Measurements from ENCODE around the gene CDH23.

Gene CDH23

DNA sequence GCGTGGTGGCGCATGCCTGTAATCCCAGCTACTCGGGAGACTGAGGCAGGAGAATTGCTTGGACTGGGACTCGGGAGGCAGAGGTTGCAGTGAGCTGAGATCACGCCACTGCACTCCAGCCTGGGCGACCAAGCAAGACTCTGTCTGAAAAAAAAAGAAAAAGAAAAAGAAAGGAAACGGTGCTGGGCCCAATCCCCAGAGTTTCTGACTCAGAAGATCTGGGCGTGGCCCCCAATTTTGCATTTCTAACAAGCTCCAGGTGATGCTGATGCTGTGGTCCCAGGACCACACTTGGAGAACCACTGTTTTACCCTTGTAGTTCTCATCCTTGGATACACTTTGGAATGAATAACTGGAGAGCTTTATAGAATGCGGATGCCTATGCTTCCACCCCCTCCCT lies 243.9 kb downstream of the CDH23 start:
- no peaks in the 10 kb centered on the region for H3K4me1 ChIP-seq (ENCODE audit: insufficient read depth, low read length)
- H3K9ac ChIP-seq (ENCODE audit: low read length), result no peak overlapping the region
- H3K4me3 ChIP-seq (ENCODE audit: low read depth in 1 of 2, low read length in 2 of 2), result no peak overlapping the region
- no peak overlapping the region for H3K27ac ChIP-seq (ENCODE audit: low read depth, low read length)
- no peaks in the 10 kb centered on the region for H3K9me3 ChIP-seq (ENCODE audit: low read length)
- H3K36me3 ChIP-seq (ENCODE audit: insufficient read depth, low read length), result no peaks in the 10 kb centered on the region
- H3K27me3 ChIP-seq (ENCODE audit: control insufficient read depth in 1 of 2, insufficient read depth in 2 of 2, low read length in 2 of 2), result no peaks in the 10 kb centered on the region

DNA sequence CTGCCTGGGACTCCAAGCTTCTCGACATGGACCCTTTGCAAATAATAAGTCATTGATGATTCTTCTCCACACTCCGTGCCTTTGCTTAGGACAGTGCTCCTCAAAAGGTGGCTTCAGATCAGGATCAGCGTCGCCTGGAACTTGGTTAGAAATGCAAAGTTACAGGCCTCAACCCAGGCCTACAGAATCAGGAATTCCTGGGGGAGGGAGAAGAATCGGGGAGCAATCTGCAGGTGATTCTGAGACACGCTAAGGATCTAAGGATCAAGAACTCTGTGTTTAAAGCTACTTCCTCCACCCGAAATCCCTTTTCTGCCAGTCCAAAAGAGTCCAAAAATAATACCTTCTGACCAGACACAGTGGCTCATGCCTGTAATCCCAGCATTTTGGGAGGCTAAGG lies 244.7 kb downstream of the CDH23 start:
- H3K4me1 ChIP-seq (ENCODE audit: insufficient read depth, low read length), result no peaks in the 10 kb centered on the region
- H3K27me3 ChIP-seq (ENCODE audit: control insufficient read depth in 1 of 2, insufficient read depth in 2 of 2, low read length in 2 of 2), result peaks cover 0 to 4% of the 10 kb centered on the region in 2 donors
- no peak overlapping the region for H3K9ac ChIP-seq (ENCODE audit: low read length)
- H3K27ac ChIP-seq (ENCODE audit: low read depth, low read length), result no peak overlapping the region
- no peak overlapping the region for H3K4me3 ChIP-seq (ENCODE audit: low read depth in 1 of 2, low read length in 2 of 2)
- no peaks in the 10 kb centered on the region for H3K36me3 ChIP-seq (ENCODE audit: insufficient read depth, low read length)
- H3K9me3 ChIP-seq (ENCODE audit: low read length), result no peaks in the 10 kb centered on the region

DNA sequence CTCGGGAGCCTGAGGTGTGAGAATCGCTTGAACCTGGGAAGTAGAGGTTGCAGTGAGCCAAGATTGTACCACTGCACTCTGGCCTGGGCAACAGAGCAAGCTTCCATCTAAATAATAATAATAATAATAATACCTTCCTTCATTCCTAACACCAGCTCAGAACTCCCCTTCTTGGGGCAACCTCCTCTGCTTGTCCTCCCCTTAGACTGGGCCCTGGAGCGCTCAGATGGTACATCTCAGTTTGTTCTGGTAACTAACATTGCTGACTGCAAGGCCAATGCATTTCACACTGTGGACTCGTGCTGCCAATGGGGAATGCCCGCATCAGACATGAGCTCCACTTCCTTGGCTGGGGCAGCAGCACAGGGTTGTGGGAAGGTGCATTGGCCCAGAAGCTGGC lies 245.3 kb downstream of the CDH23 start:
- Histone ChIP-seq H3K27ac (ENCODE audit: low read depth, low read length) (no peak overlapping the region), H3K9me3 (ENCODE audit: low read length) (no peaks in the 10 kb centered on the region), H3K36me3 (ENCODE audit: insufficient read depth, low read length) (no peaks in the 10 kb centered on the region), H3K9ac (ENCODE audit: low read length) (no peak overlapping the region), H3K4me1 (ENCODE audit: insufficient read depth, low read length) (no peaks in the 10 kb centered on the region), H3K4me3 (ENCODE audit: low read depth in 1 of 2, low read length in 2 of 2) (no peak overlapping the region), H3K27me3 (ENCODE audit: control insufficient read depth in 1 of 2, insufficient read depth in 2 of 2, low read length in 2 of 2) (peaks cover 0 to 4% of the 10 kb centered on the region in 2 donors)

DNA sequence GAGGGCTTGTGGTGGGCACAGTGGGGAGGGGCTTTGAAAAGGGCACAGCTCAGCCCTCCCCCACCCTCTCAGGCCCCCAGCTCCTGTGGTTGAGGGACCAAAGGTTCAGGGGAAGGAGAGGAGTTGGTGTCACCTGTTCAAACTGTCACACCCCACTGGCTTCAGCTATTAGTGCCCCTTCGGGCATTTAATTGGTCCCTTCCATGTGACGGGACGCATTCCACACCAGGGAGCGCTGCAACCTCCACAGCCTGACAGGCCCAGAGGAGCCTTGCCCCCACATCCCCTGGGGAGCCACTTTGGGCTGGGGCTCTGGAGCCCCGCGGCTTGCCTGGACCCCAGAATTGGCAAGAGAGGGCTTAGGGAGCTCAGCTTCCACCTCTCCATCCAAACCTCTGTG lies 247.2 kb downstream of the CDH23 start:
- peaks cover 0 to 4% of the 10 kb centered on the region in 2 donors for H3K27me3 ChIP-seq (ENCODE audit: control insufficient read depth in 1 of 2, insufficient read depth in 2 of 2, low read length in 2 of 2)
- no peaks in the 10 kb centered on the region for H3K9me3 ChIP-seq (ENCODE audit: low read length)
- no peaks in the 10 kb centered on the region for H3K4me1 ChIP-seq (ENCODE audit: insufficient read depth, low read length)
- H3K36me3 ChIP-seq (ENCODE audit: insufficient read depth, low read length), result no peaks in the 10 kb centered on the region
- no peak overlapping the region for H3K27ac ChIP-seq (ENCODE audit: low read depth, low read length)
- H3K9ac ChIP-seq (ENCODE audit: low read length), result no peak overlapping the region
- H3K4me3 ChIP-seq (ENCODE audit: low read depth in 1 of 2, low read length in 2 of 2), result no peak overlapping the region

DNA sequence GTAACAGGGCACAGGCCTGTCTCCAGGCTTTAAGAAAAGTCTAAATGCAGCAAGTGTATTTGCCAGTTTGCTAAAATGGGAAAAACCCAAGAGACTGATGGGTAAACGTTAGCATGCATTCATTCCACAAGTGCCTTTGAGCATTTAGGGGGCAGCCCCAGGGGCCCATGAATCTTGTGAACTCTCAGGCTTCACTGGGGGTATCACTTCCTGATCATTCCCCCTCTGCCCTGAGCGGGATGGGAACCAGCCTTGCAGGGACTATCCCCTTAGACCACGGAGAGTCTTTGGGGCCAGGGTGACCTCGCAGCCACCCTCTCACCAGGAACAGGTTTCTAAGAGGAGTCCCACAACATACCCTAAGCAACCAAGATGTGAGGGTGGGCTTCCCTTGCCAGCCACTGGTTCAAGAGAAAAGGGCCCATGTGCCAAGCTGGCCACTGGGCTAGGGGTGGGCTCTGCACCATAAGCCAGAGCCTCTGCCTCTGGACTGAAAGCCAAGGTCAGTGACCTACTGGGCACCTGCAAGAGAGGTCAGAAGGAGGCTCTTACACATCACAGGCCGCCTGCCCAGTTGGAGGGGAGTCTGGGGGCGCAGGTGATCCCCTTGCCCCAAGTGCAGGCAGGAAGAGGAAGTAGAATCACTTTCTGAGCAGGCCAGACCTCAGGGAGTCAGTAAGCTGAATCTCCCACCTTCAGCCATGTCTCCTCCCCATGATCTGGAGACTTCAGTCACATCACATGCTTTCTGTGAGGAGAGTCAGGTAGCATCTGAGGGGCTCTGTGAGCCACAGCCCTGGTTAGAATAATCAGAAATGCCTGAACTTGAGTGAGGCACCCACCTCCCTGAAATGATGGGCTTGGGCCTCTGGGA lies 247.8 kb downstream of the CDH23 start:
- Histone ChIP-seq H3K9ac (ENCODE audit: low read length) (no peak overlapping the region), H3K27me3 (ENCODE audit: control insufficient read depth in 1 of 2, insufficient read depth in 2 of 2, low read length in 2 of 2) (peaks cover 0 to 4% of the 10 kb centered on the region in 2 donors), H3K27ac (ENCODE audit: low read depth, low read length) (no peak overlapping the region), H3K4me1 (ENCODE audit: insufficient read depth, low read length) (no peaks in the 10 kb centered on the region), H3K4me3 (ENCODE audit: low read depth in 1 of 2, low read length in 2 of 2) (no peak overlapping the region), H3K9me3 (ENCODE audit: low read length) (no peaks in the 10 kb centered on the region), H3K36me3 (ENCODE audit: insufficient read depth, low read length) (no peaks in the 10 kb centered on the region)

DNA sequence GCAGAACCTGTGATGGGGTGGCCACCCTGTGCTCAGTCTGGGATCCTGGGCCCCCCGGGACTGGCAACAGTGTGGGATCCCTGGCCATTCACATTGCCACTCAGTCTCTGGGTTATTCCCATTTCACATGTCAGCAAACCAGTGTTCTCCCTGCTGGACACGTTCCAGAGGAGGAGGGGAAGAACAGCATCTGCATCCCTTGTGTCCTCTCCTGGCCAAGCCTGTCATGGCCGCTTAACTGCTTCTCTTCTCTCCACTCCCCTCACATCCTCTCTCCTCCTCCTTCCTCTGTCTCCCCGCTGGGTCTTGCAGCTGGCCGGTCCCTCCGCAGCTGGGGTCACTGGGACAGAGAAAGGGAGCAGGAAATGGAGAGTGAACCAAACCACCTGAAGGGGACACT lies 248.5 kb downstream of the CDH23 start:
- Histone ChIP-seq H3K9ac (ENCODE audit: low read length) (no peak overlapping the region), H3K27me3 (ENCODE audit: control insufficient read depth in 1 of 2, insufficient read depth in 2 of 2, low read length in 2 of 2) (peaks cover 0 to 4% of the 10 kb centered on the region in 2 donors), H3K9me3 (ENCODE audit: low read length) (no peaks in the 10 kb centered on the region), H3K4me1 (ENCODE audit: insufficient read depth, low read length) (no peaks in the 10 kb centered on the region), H3K36me3 (ENCODE audit: insufficient read depth, low read length) (no peaks in the 10 kb centered on the region), H3K27ac (ENCODE audit: low read depth, low read length) (no peak overlapping the region), H3K4me3 (ENCODE audit: low read depth in 1 of 2, low read length in 2 of 2) (no peak overlapping the region)

DNA sequence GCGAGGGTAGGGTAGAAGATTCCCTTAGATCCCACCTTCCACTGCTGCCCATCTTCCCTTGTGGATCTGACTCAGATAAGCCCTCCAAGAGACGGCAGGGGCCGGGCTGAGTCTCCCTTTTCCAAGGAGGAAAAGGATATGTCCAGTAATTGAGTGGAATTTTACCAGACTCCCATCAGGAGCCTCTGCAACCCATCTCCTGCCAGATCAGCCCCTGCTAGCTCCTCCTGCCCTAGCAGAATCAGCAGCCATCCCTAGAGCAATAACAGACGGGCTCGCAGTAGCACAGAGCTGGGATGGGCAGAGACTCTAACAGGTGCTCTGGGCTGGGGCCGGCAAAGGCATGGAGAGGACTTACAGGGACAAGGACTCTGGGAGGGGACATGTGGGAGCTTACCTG lies 249.3 kb downstream of the CDH23 start:
- Histone ChIP-seq H3K9ac (ENCODE audit: low read length) (no peak overlapping the region), H3K27ac (ENCODE audit: low read depth, low read length) (no peak overlapping the region), H3K4me1 (ENCODE audit: insufficient read depth, low read length) (no peaks in the 10 kb centered on the region), H3K27me3 (ENCODE audit: control insufficient read depth in 1 of 2, insufficient read depth in 2 of 2, low read length in 2 of 2) (peaks cover 0 to 4% of the 10 kb centered on the region in 2 donors), H3K9me3 (ENCODE audit: low read length) (no peaks in the 10 kb centered on the region), H3K36me3 (ENCODE audit: insufficient read depth, low read length) (no peaks in the 10 kb centered on the region), H3K4me3 (ENCODE audit: low read depth in 1 of 2, low read length in 2 of 2) (no peak overlapping the region)

DNA sequence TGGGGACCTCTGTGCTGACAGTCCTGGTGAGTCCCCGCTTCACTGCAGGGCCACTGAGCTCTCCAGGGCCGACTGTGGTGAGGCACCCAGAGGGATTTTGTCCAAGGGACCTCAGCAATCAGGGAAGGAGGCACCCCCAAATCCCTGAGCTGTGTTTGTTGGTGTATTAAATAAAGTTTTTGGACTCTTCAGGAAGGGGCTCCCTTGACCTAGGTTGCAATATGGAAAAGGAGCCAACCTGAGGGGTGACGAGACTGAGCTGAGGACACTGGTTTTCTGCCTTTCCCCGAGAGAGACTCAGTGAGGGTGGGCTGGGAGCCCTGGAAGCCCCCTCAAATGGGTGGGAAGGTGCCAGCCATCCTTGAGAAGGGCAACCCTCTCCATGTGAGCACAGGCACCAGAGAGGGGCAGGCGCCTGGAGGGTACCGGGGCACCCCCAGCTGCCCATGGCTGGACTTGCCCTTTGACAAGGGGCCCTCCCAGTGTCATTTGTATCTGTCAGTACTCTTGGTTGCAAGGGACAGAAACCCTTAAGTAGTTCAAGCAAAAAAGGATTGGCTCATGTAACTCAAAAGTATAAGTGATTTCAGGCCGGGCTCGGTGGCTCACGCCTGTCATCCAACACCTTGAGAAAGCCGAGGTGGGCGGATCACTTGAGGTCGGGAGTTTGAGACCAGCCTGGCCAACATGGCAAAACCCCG lies 250.0 kb downstream of the CDH23 start:
- Histone ChIP-seq H3K27ac (ENCODE audit: low read depth, low read length) (no peak overlapping the region), H3K36me3 (ENCODE audit: insufficient read depth, low read length) (no peaks in the 10 kb centered on the region), H3K9ac (ENCODE audit: low read length) (no peak overlapping the region), H3K4me1 (ENCODE audit: insufficient read depth, low read length) (no peaks in the 10 kb centered on the region), H3K27me3 (ENCODE audit: control insufficient read depth in 1 of 2, insufficient read depth in 2 of 2, low read length in 2 of 2) (peaks cover 0 to 4% of the 10 kb centered on the region in 2 donors), H3K9me3 (ENCODE audit: low read length) (no peaks in the 10 kb centered on the region), H3K4me3 (ENCODE audit: low read depth in 1 of 2, low read length in 2 of 2) (no peak overlapping the region)

DNA sequence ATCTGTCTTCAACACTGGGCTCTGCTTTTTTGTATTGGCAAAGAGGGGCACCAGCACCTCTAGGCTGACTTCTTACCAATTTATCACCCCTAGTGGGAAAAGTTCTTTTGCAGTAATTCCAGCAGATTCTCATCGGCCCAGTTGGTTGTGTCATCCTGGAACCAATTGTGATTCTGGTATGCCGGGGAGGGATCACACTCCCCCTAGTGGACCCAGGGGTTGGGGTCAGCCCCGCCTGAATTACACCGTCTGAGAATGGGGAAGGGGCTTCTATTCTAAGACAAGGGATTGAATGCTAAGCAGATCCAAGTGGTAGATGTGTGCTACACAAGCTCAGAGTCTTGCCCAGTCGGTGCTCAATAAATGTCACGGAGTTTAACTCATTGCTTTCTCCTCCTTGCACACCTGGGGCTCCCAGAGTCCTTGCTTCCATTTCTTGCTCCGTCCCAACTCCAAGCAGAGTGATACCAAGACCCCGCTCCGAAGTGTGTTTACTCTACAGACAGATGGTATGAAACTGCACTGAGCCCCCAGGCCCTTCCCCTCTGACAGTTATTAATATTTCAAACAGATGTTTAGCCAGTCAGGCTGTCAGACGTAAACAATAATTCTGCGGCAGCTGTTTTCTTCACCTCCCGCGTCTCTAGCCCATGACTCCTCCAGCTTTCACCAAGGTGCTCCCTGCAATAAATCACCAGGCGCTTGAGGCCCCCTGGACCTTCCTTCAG lies 251.0 kb downstream of the CDH23 start:
- Histone ChIP-seq H3K27me3 (ENCODE audit: control insufficient read depth in 1 of 2, insufficient read depth in 2 of 2, low read length in 2 of 2) (peaks cover 0 to 4% of the 10 kb centered on the region in 2 donors), H3K36me3 (ENCODE audit: insufficient read depth, low read length) (no peaks in the 10 kb centered on the region), H3K9ac (ENCODE audit: low read length) (no peak overlapping the region), H3K4me3 (ENCODE audit: low read depth in 1 of 2, low read length in 2 of 2) (no peak overlapping the region), H3K9me3 (ENCODE audit: low read length) (no peaks in the 10 kb centered on the region), H3K27ac (ENCODE audit: low read depth, low read length) (no peak overlapping the region), H3K4me1 (ENCODE audit: insufficient read depth, low read length) (no peaks in the 10 kb centered on the region)

DNA sequence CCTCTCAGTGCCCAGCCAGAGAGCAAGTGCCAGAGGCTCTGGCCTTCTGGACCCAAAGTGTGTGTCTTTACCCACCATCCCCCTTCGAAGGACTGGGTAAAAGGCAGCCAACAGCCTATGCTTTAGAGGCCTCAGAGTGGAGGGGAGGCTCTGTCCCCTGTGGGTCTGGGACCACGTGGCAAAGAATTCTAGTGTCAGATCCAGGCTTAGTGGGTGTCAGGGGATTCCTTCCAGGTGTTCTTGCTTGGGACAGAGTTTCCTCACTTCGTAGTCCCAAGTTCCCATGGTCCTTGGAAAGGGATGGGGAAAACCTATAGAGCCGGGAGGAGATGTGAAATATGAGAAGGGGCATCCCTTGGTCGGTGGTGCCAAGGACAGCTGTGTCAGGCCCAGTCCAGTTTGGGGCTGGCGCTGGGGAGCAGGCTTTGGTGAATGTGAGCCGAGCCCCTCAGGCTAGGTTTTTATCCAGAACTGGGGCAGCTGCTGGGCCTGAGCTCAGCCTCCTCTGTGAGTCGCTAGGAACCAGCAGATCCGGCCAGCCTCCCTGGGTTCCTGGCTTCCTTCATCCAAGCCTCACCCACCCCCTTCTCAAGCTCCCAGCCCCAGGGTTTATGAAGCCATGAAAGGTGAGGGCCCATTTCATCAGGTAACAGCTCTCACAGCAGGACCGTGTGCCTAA lies 251.7 kb downstream of the CDH23 start:
- Histone ChIP-seq H3K9ac (ENCODE audit: low read length) (no peak overlapping the region), H3K27ac (ENCODE audit: low read depth, low read length) (no peak overlapping the region), H3K27me3 (ENCODE audit: control insufficient read depth in 1 of 2, insufficient read depth in 2 of 2, low read length in 2 of 2) (peaks cover 0 to 4% of the 10 kb centered on the region in 2 donors), H3K9me3 (ENCODE audit: low read length) (no peaks in the 10 kb centered on the region), H3K36me3 (ENCODE audit: insufficient read depth, low read length) (no peaks in the 10 kb centered on the region), H3K4me1 (ENCODE audit: insufficient read depth, low read length) (no peaks in the 10 kb centered on the region), H3K4me3 (ENCODE audit: low read depth in 1 of 2, low read length in 2 of 2) (no peak overlapping the region)

DNA sequence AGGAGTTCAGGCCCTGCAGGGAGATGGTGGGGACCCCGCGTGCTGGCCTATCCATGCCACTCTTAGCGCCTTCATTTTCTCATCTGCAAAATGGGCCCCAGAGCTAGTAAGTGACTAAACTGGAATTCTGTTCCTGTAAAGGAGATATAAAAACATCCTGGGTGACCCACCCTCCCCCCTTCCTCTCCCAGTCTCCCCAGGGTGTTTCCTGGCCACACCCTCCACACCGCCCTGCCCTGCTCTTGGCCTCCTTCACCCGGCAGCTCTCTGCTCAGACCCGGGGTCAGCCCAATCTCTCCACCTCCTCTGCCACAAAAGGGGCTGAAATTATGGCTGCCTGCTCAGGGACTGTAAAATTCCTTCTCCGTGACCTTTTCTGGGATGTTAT lies 252.2 kb downstream of the CDH23 start:
- Histone ChIP-seq H3K27ac (ENCODE audit: low read depth, low read length) (no peak overlapping the region), H3K4me3 (ENCODE audit: low read depth in 1 of 2, low read length in 2 of 2) (no peak overlapping the region), H3K27me3 (ENCODE audit: control insufficient read depth in 1 of 2, insufficient read depth in 2 of 2, low read length in 2 of 2) (peaks cover 0 to 4% of the 10 kb centered on the region in 2 donors), H3K36me3 (ENCODE audit: insufficient read depth, low read length) (no peaks in the 10 kb centered on the region), H3K4me1 (ENCODE audit: insufficient read depth, low read length) (no peaks in the 10 kb centered on the region), H3K9ac (ENCODE audit: low read length) (no peak overlapping the region), H3K9me3 (ENCODE audit: low read length) (no peaks in the 10 kb centered on the region)
